K562 (cell line): ENCODE results near the gene SLC35B1. TPM values are rescaled to one million over a fixed set of nuclear protein-coding genes. Genes with fewer than 3 reads are reported as not detected.

Experiments
- BCOR ChIP-seq: fragments of 450-650 bp; IDR thresholded peaks from 2 replicates; pipeline ENCODE4 v1.6.1; 2016
- BDP1 ChIP-seq: IDR thresholded peaks from 3 replicates; pipeline ENCODE4 v1.6.1; 2011; ENCODE audit not compliant: insufficient read length, insufficient read depth
- CBX2 ChIP-seq: fragments of 200-600 bp; sonication (generic); IDR thresholded peaks from one replicate; pipeline ENCODE4 v1.6.1; 2012; ENCODE audit warnings: mild to moderate bottlenecking, low read length, inconsistent platforms; ENCODE audit not compliant: insufficient read depth, poor library complexity, severe bottlenecking
- CGGBP1 ChIP-seq: fragments of 250-450 bp; sonication (Bioruptor Pico); IDR thresholded peaks from 2 replicates; pipeline ENCODE4 v1.9.0; 2021; ENCODE audit warnings: mild to moderate bottlenecking
- CUX1 ChIP-seq: fragments of 200-800 bp; sonication (Bioruptor generic); IDR thresholded peaks from 2 replicates; pipeline ENCODE4 v1.6.1; 2016; ENCODE audit warnings: missing genetic modification characterization, missing compliant biosample characterization
- DIDO1 ChIP-seq: fragments of 450-650 bp; IDR thresholded peaks from 2 replicates; pipeline ENCODE4 v1.6.1; 2016; ENCODE audit warnings: low read depth, missing biosample characterization, missing genetic modification characterization
- KAT8 ChIP-seq: fragments of 450-650 bp; IDR thresholded peaks from 2 replicates; pipeline ENCODE4 v1.6.1; 2016; ENCODE audit warnings: low read depth, mild to moderate bottlenecking
- LEF1 ChIP-seq: fragments of 450-650 bp; IDR thresholded peaks from 2 replicates; pipeline ENCODE4 v1.6.1; 2016; ENCODE audit warnings: mild to moderate bottlenecking
- REST ChIP-seq, 2 experiments: fragments of 450-650 bp; formaldehyde crosslinking in 1 of 2; IDR thresholded peaks; 2 replicates each; pipeline versions ENCODE4 v1.4.0 to v1.6.1; 2014 to 2020; ENCODE audit warnings: mild to moderate bottlenecking in 2 of 2, borderline replicate concordance in 1 of 2, low read depth in 1 of 2
- TARDBP ChIP-seq: fragments of 450-650 bp; IDR thresholded peaks from 2 replicates; pipeline ENCODE4 v1.6.1; 2016
- TRIM28 ChIP-seq: fragments of 450-650 bp; IDR thresholded peaks from 2 replicates; pipeline ENCODE4 v1.6.1; 2017
- ZBTB17 ChIP-seq: fragments of 450-650 bp; formaldehyde crosslinking; IDR thresholded peaks from 2 replicates; pipeline ENCODE4 v1.4.0; 2020; ENCODE audit warnings: mild to moderate bottlenecking
- ZKSCAN1 ChIP-seq: fragments of 150-350 bp; IDR thresholded peaks from 2 replicates; pipeline ENCODE4 v1.6.1; 2016; ENCODE audit warnings: low read depth, low read length
- ZNF444 ChIP-seq: fragments of 250-450 bp; sonication (Bioruptor Pico); IDR thresholded peaks from 2 replicates; pipeline ENCODE4 v1.4.0; 2020; ENCODE audit warnings: mild to moderate bottlenecking, moderate library complexity
- ZNF77 ChIP-seq: fragments of 250-450 bp; sonication (Bioruptor Pico); IDR thresholded peaks from 2 replicates; pipeline ENCODE4 v1.5.0; 2020
- polyA plus RNA-seq, 8 experiments: library from polyadenylated mRNA; depleted of rRNA in 4 of 8; stranded (reverse) in 5 of 8; unstranded in 3 of 8; fragments of >200 nt; fragmentation: Nextera tagmentation in 2 of 8; fragmentation: Illumina TruSeq in 1 of 8; extraction: Ambion mirVana in 2 of 8; extraction: Trizol in 1 of 8; gene quantifications; 2 replicates each; pipeline versions ENCODE4 v1.2.1 to v1.2.3, GENCODE V29; 2011 to 2014; ENCODE audit warnings: inconsistent platforms in 1 of 8, missing spikeins in 1 of 8
- total RNA-seq, 7 experiments: library from RNA; depleted of rRNA in 6 of 7; stranded (reverse); fragments of >200 nt in 6 of 7; fragmentation: Illumina TruSeq in 2 of 7; extraction: Trizol in 2 of 7; gene quantifications; 2 replicates each; pipeline versions ENCODE4 v1.2.1 to v1.2.3, GENCODE V29; 2011 to 2021; ENCODE audit warnings: low replicate concordance in 1 of 7

The SLC35B1 gene
- total and polyA plus RNA-seq, 9 of the 15 experiments (the other 6 are each of a cell fraction or from before 2014, with no cell fraction given), result 51.4 to 87.9 (median 66.3) TPM

- TF ChIP-seq REST (IDR thresholded peaks at IDR 0.05; ENCODE audit: borderline replicate concordance), result no peak
- TF ChIP-seq REST (CRISPR knock-in tag; IDR thresholded peaks at IDR 0.05; ENCODE audit: low read depth), result no peak
- no peak for TF ChIP-seq DIDO1 (tag)
- 0 out of 2 replicates have a peak, but pooled peaks have one; percentile 16 for TF ChIP-seq LEF1
- 0 out of 2 replicates have a peak, but pooled peaks have one; percentile 16 for TF ChIP-seq BCOR
- TF ChIP-seq ZBTB17, result no peak
- no peak for TF ChIP-seq ZKSCAN1
- TF ChIP-seq ZNF77 (CRISPR knock-in tag), result no peak
- no peak for TF ChIP-seq KAT8
- TF ChIP-seq TRIM28, result no peak
- no peak for TF ChIP-seq TARDBP
- no peak for TF ChIP-seq CGGBP1 (CRISPR knock-in tag)
- TF ChIP-seq CUX1, result no peak
- TF ChIP-seq CBX2, result no peak
- TF ChIP-seq ZNF444 (CRISPR knock-in tag), result no peak
- TF ChIP-seq BDP1, result no peak
These were observed 29.6 kb downstream of the SLC35B1 start, which contains the start of gene SPOP (continued) for GRCh38 chr17:49677933-49678847.
